Small intestine (tissue), 7 donors: ENCODE data around the gene GRIN1. TPM values are rescaled to one million over a fixed set of nuclear protein-coding genes. Genes with fewer than 3 reads are reported as not detected.
"Not testable (repeated sequence)": the region's sequence is repeated elsewhere in the genome, so short reads cannot be mapped to it uniquely, and the experiment has no call there.

ENCODE experiments used
- DNase-seq, 2 donors: peaks; one replicate each; pipeline versions ENCODE4 v3.0.0 to v3.0.0-alpha.2; 2013
- FAIRE-seq: peaks from 2 replicates; lab custom pipeline; 2012; peaks lifted over from hg19 to GRCh38; lab: Jason Lieb, UNC
- H3K27ac ChIP-seq, 3 donors: one replicate each; pipeline ENCODE4 v1.5.1; 2013; ENCODE audit warnings: low read length in 2 of 3, mild to moderate bottlenecking in 2 of 3, control low read depth in 1 of 3, inconsistent platforms in 1 of 3, low read depth in 1 of 3, moderate library complexity in 1 of 3
- H3K27me3 ChIP-seq, 3 donors: one replicate each; pipeline ENCODE4 v1.6.1; 2013; ENCODE audit warnings: low read length in 3 of 3, inconsistent platforms in 1 of 3; ENCODE audit not compliant: control insufficient read depth in 3 of 3, insufficient read depth in 3 of 3
- H3K36me3 ChIP-seq, 3 donors: one replicate each; pipeline ENCODE4 v1.6.1; 2013; ENCODE audit warnings: low read length in 3 of 3, inconsistent platforms in 1 of 3, low read depth in 1 of 3, mild to moderate bottlenecking in 1 of 3, moderate library complexity in 1 of 3; ENCODE audit not compliant: control insufficient read depth in 3 of 3, insufficient read depth in 2 of 3
- H3K4me1 ChIP-seq, 3 donors: one replicate each; pipeline ENCODE4 v1.6.1; 2013; ENCODE audit warnings: low read length in 2 of 3, inconsistent platforms in 1 of 3, low read depth in 1 of 3, mild to moderate bottlenecking in 1 of 3, moderate library complexity in 1 of 3; ENCODE audit not compliant: control insufficient read depth in 3 of 3, insufficient read depth in 2 of 3
- H3K4me3 ChIP-seq, 3 donors: one replicate each; pipeline ENCODE4 v1.5.1; 2013; ENCODE audit warnings: low read length in 3 of 3, control low read depth in 1 of 3, inconsistent platforms in 1 of 3, low read depth in 1 of 3, mild to moderate bottlenecking in 1 of 3, moderate library complexity in 1 of 3
- H3K9me3 ChIP-seq, 2 donors: one replicate each; pipeline ENCODE4 v1.6.1; 2013; ENCODE audit warnings: low read depth in 1 of 2, low read length in 1 of 2; ENCODE audit not compliant: control insufficient read depth in 2 of 2, insufficient read depth in 1 of 2
- WGBS, 3 donors: extraction: QIAGEN DNeasy Blood & Tissue Kit; methylation state at CpG; one replicate each; pipeline ENCODE4 v1.1.7; 2013; 5-methylcytosine and 5-hydroxymethylcytosine counted together
- polyA plus RNA-seq, 4 donors: library from polyadenylated mRNA; stranded (reverse) in 3 of 4; unstranded in 1 of 4; fragments of 200-250 nt in 3 of 4; fragments of 120-200 nt in 1 of 4; gene quantifications; one replicate each; pipeline versions ENCODE4 v1.2.1 to v1.2.3, GENCODE V29; 2013
- donor health status: healthy with polysubstance abuse.
- donor health status: control.
- donor health status: control.
- donor health status: Bipolar disorder and iron deficiency.
- donor health status: healthy.

Gene GRIN1
- polyA plus RNA-seq, 4 donors: 0.79 to 0.92 TPM; not detected in 2

DNA sequence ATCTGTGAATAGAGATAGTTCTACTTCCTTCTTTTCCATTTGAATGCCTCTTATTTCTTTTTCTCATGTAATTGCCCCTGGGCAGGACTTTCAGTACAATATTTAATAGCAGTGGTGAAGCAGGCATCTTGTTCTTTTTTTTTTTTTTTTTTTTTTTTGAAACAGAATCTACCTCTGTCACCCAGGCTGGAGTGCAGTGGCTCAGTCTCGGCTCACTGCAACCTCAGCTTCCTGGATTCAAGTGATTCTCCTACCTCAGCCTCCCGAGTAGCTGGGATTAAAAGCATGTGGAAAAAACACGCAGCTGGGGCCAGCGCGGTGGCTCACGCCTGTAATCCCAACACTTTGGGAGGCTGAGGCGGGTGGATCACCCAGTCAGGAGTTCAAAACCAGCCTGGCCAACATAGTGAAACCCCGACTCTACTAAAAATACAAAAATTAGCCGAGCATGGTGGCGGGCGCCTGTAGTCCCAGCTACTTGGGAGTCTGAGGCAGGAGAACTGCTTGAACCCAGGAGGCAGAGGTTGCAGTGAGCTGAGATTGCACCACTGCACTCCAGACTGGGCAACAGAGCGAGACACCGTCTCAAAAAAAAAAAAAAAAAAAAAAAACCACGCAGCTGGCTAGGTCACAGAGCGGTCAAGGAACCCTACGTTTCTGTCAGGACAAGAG lies 16.0 kb upstream of the GRIN1 start:
- peaks cover 0 to 12% (median 3%) of the 10 kb centered on the region in 3 donors for H3K4me1 ChIP-seq
- FAIRE-seq, H3K9me3 ChIP-seq, H3K27me3 ChIP-seq, H3K4me3 ChIP-seq, H3K27ac ChIP-seq, H3K36me3 ChIP-seq, DNase-seq: not testable (repeated sequence)
- 86 to 90% (median 86%) methylated on average over 14 to 16 of the region's 16 CpGs for WGBS, 3 donors

DNA sequence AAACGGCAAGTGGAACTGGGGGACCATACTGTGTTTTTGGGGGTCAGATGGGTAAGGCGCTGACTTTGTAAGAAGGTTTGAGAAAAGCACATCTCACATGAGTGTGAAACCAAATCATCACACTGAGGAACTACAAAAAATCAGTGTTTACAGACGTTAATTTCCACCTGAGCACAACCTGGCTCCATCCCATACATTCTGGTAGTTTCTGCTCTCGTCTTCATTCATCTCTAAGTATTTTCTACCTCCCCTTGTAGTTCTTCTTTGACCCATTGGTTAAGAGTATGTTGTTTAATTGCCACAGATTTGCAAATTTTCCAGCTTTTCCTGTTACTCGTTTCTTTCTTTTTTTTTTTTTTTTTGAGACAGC lies 15.5 kb upstream of the GRIN1 start:
- no peaks in the 10 kb centered on the region for H3K27me3 ChIP-seq
- H3K4me3 ChIP-seq: no peak overlapping the region
- H3K9me3 ChIP-seq: no peaks in the 10 kb centered on the region
- DNase-seq: no peak
- FAIRE-seq: no peak
- H3K4me1 ChIP-seq: peaks cover 0 to 17% (median 6%) of the 10 kb centered on the region in 3 donors
- 66 to 79% (median 74%) methylated on average over 5 of the region's 5 CpGs for WGBS, 3 donors
- no peaks in the 10 kb centered on the region for H3K36me3 ChIP-seq
- no peak overlapping the region for H3K27ac ChIP-seq

DNA sequence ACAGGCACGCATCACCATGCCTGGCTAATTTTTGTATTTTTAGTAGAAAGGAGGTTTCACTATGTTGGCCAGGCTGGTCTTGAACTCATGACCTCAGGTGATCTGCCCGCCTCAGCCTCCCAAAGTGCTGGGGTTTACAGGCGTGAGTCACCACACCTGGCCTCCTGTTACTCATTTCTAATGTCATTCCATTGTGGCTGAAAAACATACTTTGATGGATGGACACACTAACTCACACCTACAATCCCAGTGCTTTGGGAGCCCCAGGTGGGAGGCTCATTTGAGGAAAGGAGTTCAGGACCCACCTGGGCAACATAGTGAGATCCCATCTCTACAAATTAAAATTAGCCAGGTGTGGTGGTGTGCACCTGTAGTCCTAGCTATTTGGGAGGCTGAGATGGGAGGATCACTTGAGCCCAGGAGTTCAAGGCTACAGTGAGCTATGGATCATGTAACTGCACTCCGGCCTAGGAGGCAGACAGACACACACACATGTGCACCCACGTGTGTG lies 14.9 kb upstream of the GRIN1 start:
- not testable (repeated sequence) for H3K4me3 ChIP-seq, H3K9me3 ChIP-seq, H3K27me3 ChIP-seq, DNase-seq, H3K36me3 ChIP-seq, FAIRE-seq, H3K27ac ChIP-seq
- WGBS, 3 donors: 86 to 91% (median 87%) methylated on average over 5 of the region's 5 CpGs
- peaks cover 0 to 20% (median 6%) of the 10 kb centered on the region in 3 donors for H3K4me1 ChIP-seq

DNA sequence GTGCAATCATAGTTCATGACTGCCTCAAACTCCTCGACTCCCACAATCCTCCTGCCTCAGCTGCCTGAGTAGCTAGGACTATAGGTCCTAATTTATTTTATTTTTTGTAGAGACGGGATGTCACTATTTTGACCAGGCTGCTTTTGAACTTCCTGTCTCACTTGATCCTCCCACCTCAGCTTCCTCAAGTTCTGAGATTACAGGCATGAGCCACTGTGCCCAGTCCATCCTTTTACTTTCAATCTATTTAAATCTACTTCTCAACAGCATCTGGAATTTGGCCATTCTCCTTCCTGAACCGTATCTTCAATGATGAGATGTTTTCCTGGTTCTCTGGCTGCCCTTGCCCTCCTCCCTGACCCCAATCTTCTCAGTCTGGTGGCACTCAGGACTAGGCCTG lies 12.2 kb upstream of the GRIN1 start:
- peak overlapping the region in 2 of 3 donors; percentile 41 to 80 for H3K4me3 ChIP-seq
- 8 to 17% (median 10%) methylated on average over 3 of the region's 3 CpGs for WGBS, 3 donors
- peaks cover 0 to 1% (median under 1%) of the 10 kb centered on the region in 3 donors for H3K27me3 ChIP-seq
- peak overlapping the region; percentile 66 to 94 (median 77) for H3K27ac ChIP-seq
- H3K9me3 ChIP-seq: peaks cover 0 to 5% of the 10 kb centered on the region in 2 donors
- DNase-seq (peak in 1 of 2 donors; percentile 52), FAIRE-seq (no peak)
- peaks cover 0 to 23% (median 6%) of the 10 kb centered on the region in 3 donors for H3K4me1 ChIP-seq
- no peaks in the 10 kb centered on the region for H3K36me3 ChIP-seq

DNA sequence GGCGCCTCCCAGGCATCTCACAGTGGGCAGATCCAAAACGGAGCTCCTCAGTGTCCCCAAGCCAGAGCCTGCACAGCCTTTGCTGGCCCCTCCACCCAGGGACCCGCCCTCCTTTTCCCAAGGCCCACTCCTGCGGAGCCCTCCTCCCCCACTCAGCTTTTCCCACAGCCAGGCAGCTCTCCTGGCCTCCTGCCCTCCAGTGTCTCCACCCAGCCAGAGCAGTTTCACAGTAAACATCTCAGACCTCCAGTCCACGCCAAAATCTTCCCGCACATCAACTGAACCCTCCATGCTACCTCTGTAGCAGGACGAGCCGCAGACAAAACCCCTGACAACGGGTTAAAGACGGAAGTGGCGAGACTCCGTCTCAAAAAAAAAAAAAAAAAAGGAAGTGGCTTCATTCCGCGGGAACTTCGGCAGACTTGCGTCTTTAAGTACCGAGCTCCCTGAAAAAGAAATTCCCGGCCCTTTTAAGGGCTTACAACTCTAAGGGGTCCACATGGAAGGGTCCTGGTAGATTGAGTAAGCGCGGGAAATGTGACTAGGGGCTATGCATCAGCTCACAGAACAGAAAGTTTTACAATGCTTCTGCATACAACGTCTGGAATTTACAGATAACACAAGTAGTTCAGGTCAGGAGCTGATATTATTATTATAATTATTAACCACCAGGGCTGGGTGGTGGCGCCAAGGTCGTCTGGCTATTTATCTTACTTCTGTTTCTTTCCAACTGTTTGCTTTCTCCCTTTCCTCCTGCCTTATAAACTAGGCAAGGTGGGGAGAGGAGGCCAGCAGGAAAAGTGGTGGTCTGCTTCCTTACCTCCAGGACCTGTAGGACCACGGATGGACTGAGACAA lies 11.4 kb upstream of the GRIN1 start:
- Histone ChIP-seq H3K36me3 (no peaks in the 10 kb centered on the region), H3K4me1 (peaks cover 0 to 23% (median 6%) of the 10 kb centered on the region in 3 donors), H3K9me3 (peaks cover 0 to 5% of the 10 kb centered on the region in 2 donors), H3K27ac (peak overlapping the region; percentile 73 to 94 (median 78)), H3K4me3 (peak overlapping the region in 2 of 3 donors; percentile 72 to 80), H3K27me3 (peaks cover 0 to 4% (median 1%) of the 10 kb centered on the region in 3 donors)
- 0 to 15% (median 4%) methylated on average over 24 of the region's 24 CpGs for WGBS, 3 donors
- DNase-seq (peak; percentile 76 to 83), FAIRE-seq (no peak)

DNA sequence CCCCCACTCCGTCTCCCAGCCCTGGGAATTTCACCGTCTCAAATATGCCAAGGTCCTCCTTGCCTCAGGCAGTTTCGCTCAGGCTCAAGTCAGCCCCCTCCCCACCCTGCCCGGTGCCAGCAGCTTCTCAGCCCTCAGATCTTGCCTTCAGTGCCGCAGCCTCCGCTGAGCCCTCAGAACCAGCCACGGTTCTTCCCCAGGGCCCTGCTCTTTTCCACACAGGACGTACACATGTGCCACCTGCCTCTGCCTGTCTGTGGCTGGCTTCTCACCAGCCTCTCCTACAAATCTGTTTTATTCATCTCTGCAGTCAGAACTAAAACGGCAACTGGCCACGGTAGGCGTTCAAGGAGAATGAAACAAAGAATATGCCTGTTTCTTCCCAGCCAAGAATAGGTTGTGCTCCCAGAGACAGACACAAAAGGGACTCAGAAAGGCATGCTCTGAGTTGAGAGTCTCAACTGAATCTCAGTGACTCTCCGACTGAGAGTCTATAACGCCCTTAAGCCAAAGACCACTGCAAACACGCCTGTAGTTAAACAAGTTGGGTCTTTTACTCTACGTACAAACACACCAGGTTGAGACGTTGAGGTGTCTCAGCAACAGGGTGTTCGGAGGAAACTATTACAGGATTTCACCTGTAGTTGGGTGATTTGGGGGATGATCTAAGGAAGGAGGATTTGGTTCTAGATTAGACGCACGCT lies 10.6 kb upstream of the GRIN1 start:
- no peaks in the 10 kb centered on the region for H3K36me3 ChIP-seq
- H3K4me3 ChIP-seq: peak overlapping the region in 2 of 3 donors; percentile 72 to 80
- peak overlapping the region; percentile 73 to 94 (median 78) for H3K27ac ChIP-seq
- no peak for FAIRE-seq
- WGBS, 3 donors: 9 to 42% (median 10%) methylated on average over 19 of the region's 19 CpGs
- peaks cover 0 to 8% (median 1%) of the 10 kb centered on the region in 3 donors for H3K27me3 ChIP-seq
- peak in 1 of 2 donors; percentile 29 for DNase-seq
- H3K4me1 ChIP-seq: peaks cover 0 to 23% (median 6%) of the 10 kb centered on the region in 3 donors
- H3K9me3 ChIP-seq: peaks cover 0 to 5% of the 10 kb centered on the region in 2 donors

DNA sequence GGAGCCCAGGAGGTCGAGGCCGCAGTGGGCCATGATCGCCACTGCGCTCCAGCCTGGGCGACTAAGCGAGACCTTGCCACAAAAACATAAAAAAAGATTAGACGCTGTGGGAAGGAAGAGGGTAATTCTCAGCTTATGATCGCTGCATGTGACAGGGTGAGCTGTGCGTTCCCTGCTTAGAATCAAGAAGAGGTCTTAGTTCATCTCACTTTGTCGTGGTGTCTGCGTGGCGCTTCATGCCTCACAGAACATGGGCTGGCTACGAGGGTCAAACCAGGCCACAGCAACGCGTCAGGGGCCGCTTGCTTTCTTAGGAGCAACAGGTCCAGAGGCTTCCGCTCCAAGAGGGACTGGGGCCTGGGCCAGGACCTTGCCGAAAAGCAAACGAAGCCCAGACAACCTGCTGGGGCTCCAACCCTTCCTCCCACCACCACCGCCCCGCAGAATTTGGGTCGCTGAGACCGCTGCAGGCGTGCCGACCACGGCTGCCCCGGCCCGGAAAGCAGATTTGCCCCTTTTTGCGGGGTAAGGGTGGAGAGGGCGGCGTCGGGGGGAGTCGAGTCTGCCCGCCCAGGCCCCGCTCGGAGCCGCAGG lies 10.0 kb upstream of the GRIN1 start:
- FAIRE-seq: no peak
- Histone ChIP-seq H3K27ac (peak overlapping the region; percentile 73 to 94 (median 78)), H3K4me3 (peak overlapping the region; percentile 51 to 80 (median 72)), H3K36me3 (no peaks in the 10 kb centered on the region), H3K27me3 (peaks cover 0 to 11% (median 1%) of the 10 kb centered on the region in 3 donors), H3K4me1 (peaks cover 0 to 23% (median 6%) of the 10 kb centered on the region in 3 donors), H3K9me3 (peaks cover 0 to 5% of the 10 kb centered on the region in 2 donors)
- DNase-seq: peak; percentile 43 to 65
- 2 to 12% (median 3%) methylated on average over 35 to 37 of the region's 37 CpGs for WGBS, 3 donors
